GM06990 (cell line): ENCODE data around the gene ABHD4.
"Not testable (repeated sequence)": the region's sequence is repeated elsewhere in the genome, so short reads cannot be mapped to it uniquely, and the experiment has no call there.

Source experiments
- DNase-seq: peaks from one replicate; pipeline ENCODE4 v3.0.0-alpha.2; 2011; ENCODE audit not compliant: insufficient read length; ENCODE audit errors: extremely low read depth
- H3K27me3 ChIP-seq: replicated peaks from 2 replicates; pipeline ENCODE4 v1.6.0; 2011; ENCODE audit warnings: low read length; ENCODE audit not compliant: control insufficient read depth, insufficient read depth
- H3K36me3 ChIP-seq: 2 replicates; pipeline ENCODE4 v1.5.1; 2011; ENCODE audit warnings: low read length; ENCODE audit not compliant: control insufficient read depth, insufficient read depth
- H3K4me3 ChIP-seq: replicated peaks from 2 replicates; pipeline ENCODE4 v1.5.1; 2011; ENCODE audit warnings: low read depth, mild to moderate bottlenecking, control low read depth, low read length
- TF ChIP-seq, protein P1 (sequence below): IDR thresholded peaks from 2 replicates; pipeline ENCODE4 v1.5.1; 2011; ENCODE audit warnings: low read length, control low read depth, mild to moderate bottlenecking, inconsistent platforms; ENCODE audit not compliant: insufficient read depth, poor library complexity, severe bottlenecking

Gene ABHD4

DNA sequence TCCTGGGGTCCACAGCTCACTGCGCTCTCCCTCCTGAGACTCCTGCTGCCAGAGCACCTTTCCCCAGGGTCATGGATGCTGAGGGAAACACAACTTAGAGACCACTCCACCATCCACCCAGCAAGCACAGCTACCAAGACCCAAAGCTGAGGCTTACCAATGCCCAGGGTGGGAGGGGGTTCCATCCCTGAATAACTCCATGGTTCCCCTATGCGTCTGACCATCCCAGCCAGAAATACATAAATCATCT lies 45.3 kb upstream of the ABHD4 start:
- Histone ChIP-seq H3K27me3 (no peaks in the 10 kb centered on the region), H3K4me3 (no peak overlapping the region), H3K36me3 (peaks cover 25% of the 10 kb centered on the region)
- no peak for DNase-seq
- TF ChIP-seq, protein P1, sequence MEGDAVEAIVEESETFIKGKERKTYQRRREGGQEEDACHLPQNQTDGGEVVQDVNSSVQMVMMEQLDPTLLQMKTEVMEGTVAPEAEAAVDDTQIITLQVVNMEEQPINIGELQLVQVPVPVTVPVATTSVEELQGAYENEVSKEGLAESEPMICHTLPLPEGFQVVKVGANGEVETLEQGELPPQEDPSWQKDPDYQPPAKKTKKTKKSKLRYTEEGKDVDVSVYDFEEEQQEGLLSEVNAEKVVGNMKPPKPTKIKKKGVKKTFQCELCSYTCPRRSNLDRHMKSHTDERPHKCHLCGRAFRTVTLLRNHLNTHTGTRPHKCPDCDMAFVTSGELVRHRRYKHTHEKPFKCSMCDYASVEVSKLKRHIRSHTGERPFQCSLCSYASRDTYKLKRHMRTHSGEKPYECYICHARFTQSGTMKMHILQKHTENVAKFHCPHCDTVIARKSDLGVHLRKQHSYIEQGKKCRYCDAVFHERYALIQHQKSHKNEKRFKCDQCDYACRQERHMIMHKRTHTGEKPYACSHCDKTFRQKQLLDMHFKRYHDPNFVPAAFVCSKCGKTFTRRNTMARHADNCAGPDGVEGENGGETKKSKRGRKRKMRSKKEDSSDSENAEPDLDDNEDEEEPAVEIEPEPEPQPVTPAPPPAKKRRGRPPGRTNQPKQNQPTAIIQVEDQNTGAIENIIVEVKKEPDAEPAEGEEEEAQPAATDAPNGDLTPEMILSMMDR, result no peak

DNA sequence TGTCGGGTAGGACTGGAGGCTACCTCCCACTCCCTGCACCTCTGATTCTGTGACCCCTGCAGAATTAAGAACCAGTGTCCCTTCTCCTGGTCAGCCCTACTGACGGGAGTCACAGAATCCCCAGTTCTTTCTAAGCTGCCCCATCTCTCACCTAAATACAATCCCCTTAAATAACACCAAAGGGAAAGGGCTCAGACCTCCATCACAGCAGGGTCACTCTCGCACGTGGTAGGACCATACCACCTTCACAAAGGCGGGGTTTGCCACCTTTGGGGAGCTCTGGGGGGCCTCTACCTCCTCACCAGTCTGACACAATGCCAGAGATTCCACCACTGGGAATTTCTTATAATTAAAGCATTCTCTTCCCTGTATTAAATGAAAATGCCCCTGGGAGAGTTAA lies 44.7 kb upstream of the ABHD4 start:
- Histone ChIP-seq H3K36me3 (peaks cover 20% of the 10 kb centered on the region), H3K4me3 (no peak overlapping the region), H3K27me3 (no peaks in the 10 kb centered on the region)
- TF ChIP-seq, protein P1, result no peak
- DNase-seq, result no peak

DNA sequence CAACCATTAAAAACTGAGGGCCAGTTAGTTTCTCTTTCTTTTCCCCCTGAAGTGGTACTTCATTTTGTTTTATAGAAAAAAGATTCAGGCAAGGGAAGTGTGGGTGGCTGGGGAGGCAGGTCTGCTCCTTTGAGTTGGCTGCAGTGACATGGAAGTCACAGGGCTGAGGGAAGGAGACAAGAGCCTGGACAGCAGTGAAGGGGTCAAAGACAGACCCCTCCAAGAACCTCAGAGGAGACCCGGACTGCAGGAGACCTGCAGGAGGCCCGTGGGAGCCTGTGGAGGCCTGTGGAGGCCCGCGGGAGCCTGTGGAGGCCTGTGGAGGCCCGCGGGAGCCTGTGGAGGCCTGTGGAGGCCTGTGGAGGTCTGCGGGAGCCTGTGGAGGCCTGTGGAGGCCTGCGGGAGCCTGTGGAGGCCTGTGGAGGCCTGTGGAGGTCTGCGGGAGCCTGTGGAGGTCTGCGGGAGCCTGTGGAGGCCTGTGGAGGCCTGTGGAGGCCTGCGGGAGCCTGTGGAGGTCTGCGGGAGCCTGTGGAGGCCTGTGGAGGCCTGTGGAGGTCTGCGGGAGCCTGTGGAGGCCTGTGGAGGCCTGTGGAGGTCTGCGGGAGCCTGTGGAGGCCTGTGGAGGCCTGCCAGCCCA lies 44.1 kb upstream of the ABHD4 start:
- not testable (repeated sequence) for H3K27me3 ChIP-seq, DNase-seq, H3K4me3 ChIP-seq
- peaks cover 18% of the 10 kb centered on the region for H3K36me3 ChIP-seq

DNA sequence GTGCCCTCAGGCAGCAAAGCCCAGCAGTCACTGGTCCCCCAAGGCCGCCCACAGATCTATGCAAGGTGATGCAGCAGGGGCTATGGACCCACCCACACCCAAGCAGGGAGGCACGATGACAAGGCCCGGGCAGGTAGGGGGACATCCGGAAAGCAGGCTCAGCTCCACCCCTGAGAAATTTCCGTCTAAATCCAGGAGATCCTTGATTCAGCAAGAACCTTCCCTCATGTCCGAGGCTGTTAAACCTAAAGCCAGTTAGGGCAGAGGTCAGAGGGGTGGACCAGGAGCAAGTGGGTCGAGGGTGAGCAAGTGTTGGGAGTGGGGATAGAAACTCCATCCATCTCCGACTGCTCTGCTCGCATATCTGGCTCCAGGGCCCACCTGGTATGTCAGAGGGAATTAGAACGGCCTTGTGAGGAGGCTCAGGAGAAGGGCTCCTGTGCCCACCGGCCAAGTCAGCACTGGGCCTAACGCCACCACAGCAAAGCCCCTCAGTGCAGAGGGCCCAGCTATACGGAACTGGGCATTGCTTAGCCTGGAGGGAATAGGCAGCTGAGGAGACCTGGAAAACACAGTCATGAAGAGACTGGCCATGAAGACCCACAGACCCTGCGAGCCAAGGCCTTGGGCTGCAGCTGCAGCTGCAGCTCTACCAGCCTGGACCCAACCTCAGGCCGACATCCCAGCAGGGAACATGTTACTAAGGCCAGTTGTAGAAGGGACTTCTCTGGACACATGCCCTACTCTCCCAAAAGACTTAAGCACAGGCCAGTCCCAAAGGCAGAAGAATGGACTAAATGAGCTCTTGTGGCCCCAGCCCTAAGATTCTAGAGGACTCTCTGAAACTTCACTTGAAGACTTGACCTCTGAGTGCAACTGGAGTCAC lies 43.4 kb upstream of the ABHD4 start:
- Histone ChIP-seq H3K27me3 (no peaks in the 10 kb centered on the region), H3K36me3 (peaks cover 13% of the 10 kb centered on the region), H3K4me3 (no peak overlapping the region)
- TF ChIP-seq, protein P1, result no peak
- no peak for DNase-seq

DNA sequence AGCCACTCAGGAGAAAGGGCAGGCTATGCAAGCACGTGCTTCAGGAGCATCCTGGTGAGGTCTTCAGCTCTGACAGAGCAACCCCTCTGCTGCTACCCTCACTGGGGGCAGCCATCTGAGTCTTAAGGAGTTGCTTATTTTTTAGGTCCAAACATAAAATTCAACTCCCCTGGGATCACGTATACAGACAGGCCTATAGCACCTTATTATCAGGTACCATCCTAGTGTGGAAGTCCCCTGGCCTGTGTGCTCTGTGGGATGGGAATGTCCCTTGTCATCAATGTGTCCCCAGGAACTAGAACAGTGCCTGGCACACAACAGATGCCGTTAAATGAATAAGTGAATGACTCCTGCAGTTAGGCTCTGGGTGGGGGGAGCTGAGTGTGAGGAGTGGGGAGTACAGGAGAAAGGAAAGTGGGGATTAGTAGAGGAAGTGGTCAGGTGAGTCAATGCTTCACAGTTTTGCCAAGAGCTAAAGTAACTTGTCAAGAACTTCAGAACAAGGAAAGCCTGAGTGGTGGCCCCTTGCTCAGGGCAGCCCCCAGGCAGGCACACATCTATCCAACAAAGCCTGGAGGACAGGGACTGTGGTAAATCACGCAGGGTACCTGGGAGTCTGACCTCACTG lies 42.6 kb upstream of the ABHD4 start:
- no peaks in the 10 kb centered on the region for H3K27me3 ChIP-seq
- TF ChIP-seq, protein P1, result no peak
- H3K36me3 ChIP-seq, result peaks cover 13% of the 10 kb centered on the region
- DNase-seq, result peak; percentile 60
- H3K4me3 ChIP-seq, result no peak overlapping the region
